ENCODE data around the gene AHCYL1. TPM values are rescaled to one million over a fixed set of nuclear protein-coding genes. Genes with fewer than 3 reads are reported as not detected.

AHCYL1 gene
- total and polyA plus RNA-seq, 4 donors = 24.9 to 40.7 (median 30.3) TPM

GRCh38 chr1:109997867-109998229 is 13.3 kb downstream of the AHCYL1 start:
- Histone ChIP-seq H3K27me3 (ENCODE audit: control insufficient read depth in 4 of 4, insufficient read depth in 4 of 4, low read length in 3 of 4) (no peaks in the 10 kb centered on the region), H3K27ac (ENCODE audit: low read depth in 1 of 2, low read length in 2 of 2) (no peak overlapping the region), H3K4me3 (ENCODE audit: low read depth in 1 of 3, low read length in 3 of 3) (no peak overlapping the region), H3K4me1 (ENCODE audit: control insufficient read depth in 4 of 4, insufficient read depth in 4 of 4, low read length in 3 of 4) (peaks cover 0 to 24% (median 14%) of the 10 kb centered on the region in 4 donors), H3K9me3 (ENCODE audit: control insufficient read depth in 4 of 4, low read length in 3 of 4) (no peaks in the 10 kb centered on the region), H3K36me3 (ENCODE audit: control insufficient read depth in 4 of 4, insufficient read depth in 3 of 4, low read depth in 1 of 4, low read length in 3 of 4) (no peaks in the 10 kb centered on the region), H3K9ac (ENCODE audit: low read depth in 1 of 2, low read length in 2 of 2) (no peak overlapping the region)
- no peak for DNase-seq (ENCODE audit: low spot score)
- TF ChIP-seq HNF4G (IDR thresholded peaks at IDR 0.05) (no peak), HNF4A (conservative IDR thresholded peaks at IDR 0.05) (no peak), EGR1 (IDR thresholded peaks at IDR 0.05; ENCODE audit: low read depth in 2 of 2) (no peak), MAX (IDR thresholded peaks at IDR 0.05) (no peak), RAD21 (IDR thresholded peaks at IDR 0.05) (no peak), REST (IDR thresholded peaks at IDR 0.05) (no peak), FOXA2 (IDR thresholded peaks at IDR 0.05) (no peak), NR2F2 (IDR thresholded peaks at IDR 0.05) (no peak), TAF1 (conservative IDR thresholded peaks at IDR 0.05) (no peak), SP1 (IDR thresholded peaks at IDR 0.05) (no peak), JUND (IDR thresholded peaks at IDR 0.05) (no peak), GABPA (IDR thresholded peaks at IDR 0.05 in 1 of 2, conservative IDR thresholded peaks at IDR 0.05 in 1 of 2) (no peak), YY1 (IDR thresholded peaks at IDR 0.05) (no peak), FOXA1 (IDR thresholded peaks at IDR 0.05) (no peak)
- TF ChIP-seq, protein P1, sequence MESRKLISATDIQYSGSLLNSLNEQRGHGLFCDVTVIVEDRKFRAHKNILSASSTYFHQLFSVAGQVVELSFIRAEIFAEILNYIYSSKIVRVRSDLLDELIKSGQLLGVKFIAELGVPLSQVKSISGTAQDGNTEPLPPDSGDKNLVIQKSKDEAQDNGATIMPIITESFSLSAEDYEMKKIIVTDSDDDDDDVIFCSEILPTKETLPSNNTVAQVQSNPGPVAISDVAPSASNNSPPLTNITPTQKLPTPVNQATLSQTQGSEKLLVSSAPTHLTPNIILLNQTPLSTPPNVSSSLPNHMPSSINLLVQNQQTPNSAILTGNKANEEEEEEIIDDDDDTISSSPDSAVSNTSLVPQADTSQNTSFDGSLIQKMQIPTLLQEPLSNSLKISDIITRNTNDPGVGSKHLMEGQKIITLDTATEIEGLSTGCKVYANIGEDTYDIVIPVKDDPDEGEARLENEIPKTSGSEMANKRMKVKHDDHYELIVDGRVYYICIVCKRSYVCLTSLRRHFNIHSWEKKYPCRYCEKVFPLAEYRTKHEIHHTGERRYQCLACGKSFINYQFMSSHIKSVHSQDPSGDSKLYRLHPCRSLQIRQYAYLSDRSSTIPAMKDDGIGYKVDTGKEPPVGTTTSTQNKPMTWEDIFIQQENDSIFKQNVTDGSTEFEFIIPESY (IDR thresholded peaks at IDR 0.05) = no peak

GRCh38 chr1:110002695-110003094 is 18.1 kb downstream of the AHCYL1 start:
- DNase-seq (ENCODE audit: low spot score) = no peak
- peaks cover 2 to 46% (median 25%) of the 10 kb centered on the region in 4 donors for H3K4me1 ChIP-seq (ENCODE audit: control insufficient read depth in 4 of 4, insufficient read depth in 4 of 4, low read length in 3 of 4)
- H3K27me3 ChIP-seq (ENCODE audit: control insufficient read depth in 4 of 4, insufficient read depth in 4 of 4, low read length in 3 of 4) = no peaks in the 10 kb centered on the region
- WGBS = 89% methylated on average over 1 of the region's 1 CpG
- H3K9me3 ChIP-seq (ENCODE audit: control insufficient read depth in 4 of 4, low read length in 3 of 4) = no peaks in the 10 kb centered on the region
- H3K27ac ChIP-seq (ENCODE audit: low read depth in 1 of 2, low read length in 2 of 2) = no peak overlapping the region
- H3K9ac ChIP-seq (ENCODE audit: low read depth in 1 of 2, low read length in 2 of 2) = no peak overlapping the region
- TF ChIP-seq YY1 (IDR thresholded peaks at IDR 0.05) (no peak), EGR1 (IDR thresholded peaks at IDR 0.05; ENCODE audit: low read depth in 2 of 2) (no peak), REST (IDR thresholded peaks at IDR 0.05) (no peak), SP1 (IDR thresholded peaks at IDR 0.05) (no peak), GABPA (IDR thresholded peaks at IDR 0.05 in 1 of 2, conservative IDR thresholded peaks at IDR 0.05 in 1 of 2) (no peak), MAX (IDR thresholded peaks at IDR 0.05) (no peak)
- no peak overlapping the region for H3K4me3 ChIP-seq (ENCODE audit: low read depth in 1 of 3, low read length in 3 of 3)
- H3K36me3 ChIP-seq (ENCODE audit: control insufficient read depth in 4 of 4, insufficient read depth in 3 of 4, low read depth in 1 of 4, low read length in 3 of 4) = no peaks in the 10 kb centered on the region
